ENCODE results near the gene SMTN. TPM values are rescaled to one million over a fixed set of nuclear protein-coding genes. Genes with fewer than 3 reads are reported as not detected.
"Not testable (repeated sequence)": the region's sequence is repeated elsewhere in the genome, so short reads cannot be mapped to it uniquely, and the experiment has no call there.

SMTN gene
- total and polyA plus RNA-seq, 8 donors, result 51.5 to 607 (median 275) TPM

GRCh38 chr22:31068970-31069369 is 12.1 kb upstream of the SMTN start:
- Histone ChIP-seq H3K4me3 (no peak overlapping the region), H3K27ac (no peak overlapping the region), H3K36me3 (no peaks in the 10 kb centered on the region), H3K27me3 (no peaks in the 10 kb centered on the region), H3K9me3 (no peaks in the 10 kb centered on the region), H3K4me1 (no peaks in the 10 kb centered on the region)
- intact Hi-C loops (cut with DNase I; ENCODE audit: low total_unique reads), result no loop called here
- DNase-seq, result no peak
- TF ChIP-seq POLR2AphosphoS5 (IDR thresholded peaks at IDR 0.05) (no peak), EP300 (IDR thresholded peaks at IDR 0.05) (no peak), POLR2A (IDR thresholded peaks at IDR 0.05) (no peak)
- TF ChIP-seq, protein P1, sequence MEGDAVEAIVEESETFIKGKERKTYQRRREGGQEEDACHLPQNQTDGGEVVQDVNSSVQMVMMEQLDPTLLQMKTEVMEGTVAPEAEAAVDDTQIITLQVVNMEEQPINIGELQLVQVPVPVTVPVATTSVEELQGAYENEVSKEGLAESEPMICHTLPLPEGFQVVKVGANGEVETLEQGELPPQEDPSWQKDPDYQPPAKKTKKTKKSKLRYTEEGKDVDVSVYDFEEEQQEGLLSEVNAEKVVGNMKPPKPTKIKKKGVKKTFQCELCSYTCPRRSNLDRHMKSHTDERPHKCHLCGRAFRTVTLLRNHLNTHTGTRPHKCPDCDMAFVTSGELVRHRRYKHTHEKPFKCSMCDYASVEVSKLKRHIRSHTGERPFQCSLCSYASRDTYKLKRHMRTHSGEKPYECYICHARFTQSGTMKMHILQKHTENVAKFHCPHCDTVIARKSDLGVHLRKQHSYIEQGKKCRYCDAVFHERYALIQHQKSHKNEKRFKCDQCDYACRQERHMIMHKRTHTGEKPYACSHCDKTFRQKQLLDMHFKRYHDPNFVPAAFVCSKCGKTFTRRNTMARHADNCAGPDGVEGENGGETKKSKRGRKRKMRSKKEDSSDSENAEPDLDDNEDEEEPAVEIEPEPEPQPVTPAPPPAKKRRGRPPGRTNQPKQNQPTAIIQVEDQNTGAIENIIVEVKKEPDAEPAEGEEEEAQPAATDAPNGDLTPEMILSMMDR (IDR thresholded peaks at IDR 0.05), result no peak
- WGBS, 5 donors, result 66 to 74% (median 73%) methylated on average over 11 of the region's 11 CpGs

DNA sequence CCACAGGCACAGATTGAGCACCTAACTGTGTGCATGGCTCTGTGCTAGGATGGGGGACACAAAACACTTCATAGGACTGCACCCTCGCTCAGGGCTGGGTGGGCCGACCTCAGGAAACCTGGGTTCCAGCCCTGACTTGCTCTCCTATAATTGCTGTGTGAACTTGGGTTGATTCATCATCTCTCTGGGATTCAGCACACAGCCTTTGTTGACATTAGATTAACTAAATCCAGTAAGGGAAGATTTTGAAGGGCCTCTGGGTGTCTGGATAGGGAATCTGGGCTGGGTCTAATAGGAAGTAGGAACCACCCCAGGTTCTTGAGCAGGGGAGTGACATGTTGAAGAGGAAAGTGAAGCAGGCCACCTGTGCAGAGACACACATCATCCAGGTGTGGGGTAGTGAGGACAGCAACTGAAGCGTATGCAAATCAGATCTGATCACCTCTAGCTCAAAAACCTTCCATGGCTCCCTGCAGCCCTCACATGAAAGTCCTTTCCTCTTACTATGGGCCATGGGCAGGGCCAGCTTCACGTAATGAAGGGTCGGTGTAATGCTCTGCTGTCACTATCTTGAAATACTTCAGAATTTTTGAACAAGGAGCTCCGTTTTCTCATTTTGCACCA is 11.3 kb upstream of the SMTN start:
- 70 to 91% (median 82%) methylated on average over 6 of the region's 6 CpGs for WGBS, 5 donors
- H3K27me3 ChIP-seq; H3K4me3 ChIP-seq; intact Hi-C loops (cut with DNase I; ENCODE audit: low total_unique reads); H3K4me1 ChIP-seq; DNase-seq; H3K9me3 ChIP-seq; H3K27ac ChIP-seq; H3K36me3 ChIP-seq: not testable (repeated sequence)

- H3K27me3 ChIP-seq; H3K4me3 ChIP-seq; H3K9me3 ChIP-seq; H3K27ac ChIP-seq; H3K4me1 ChIP-seq; DNase-seq; H3K36me3 ChIP-seq; intact Hi-C loops (cut with DNase I; ENCODE audit: low total_unique reads): not testable (repeated sequence)
- WGBS, 5 donors, result 78 to 82% (median 80%) methylated on average over 9 of the region's 9 CpGs
Measured at GRCh38 chr22:31073125-31073524, 8.0 kb upstream of the SMTN start.

- H3K4me1 ChIP-seq; H3K36me3 ChIP-seq; H3K9me3 ChIP-seq; H3K27me3 ChIP-seq; H3K4me3 ChIP-seq; H3K27ac ChIP-seq; intact Hi-C loops (cut with DNase I; ENCODE audit: low total_unique reads); DNase-seq: not testable (repeated sequence)
- 71 to 91% (median 87%) methylated on average over 4 to 5 of the region's 5 CpGs for WGBS, 5 donors
Measured at GRCh38 chr22:31073545-31074145, 7.5 kb upstream of the SMTN start.

- H3K4me3 ChIP-seq, result no peak overlapping the region
- TF ChIP-seq, protein P1 (IDR thresholded peaks at IDR 0.05), result no peak
- peak in 2 of 3 donors; percentile 12 to 27 for TF ChIP-seq POLR2AphosphoS5 (IDR thresholded peaks at IDR 0.05)
- no peaks in the 10 kb centered on the region for H3K9me3 ChIP-seq
- no peaks in the 10 kb centered on the region for H3K36me3 ChIP-seq
- peak overlapping the region; percentile 63 to 84 (median 80) for H3K27ac ChIP-seq
- peaks cover 5 to 27% (median 18%) of the 10 kb centered on the region in 4 donors for H3K4me1 ChIP-seq
- no peaks in the 10 kb centered on the region for H3K27me3 ChIP-seq
- intact Hi-C loops (cut with DNase I; ENCODE audit: low total_unique reads), result no loop called here
- DNase-seq, result peak; percentile 50 to 94
- 48 to 68% (median 57%) methylated on average over 14 to 15 of the region's 15 CpGs for WGBS, 5 donors
Measured at GRCh38 chr22:31075961-31076360, 5.2 kb upstream of the SMTN start.

DNA sequence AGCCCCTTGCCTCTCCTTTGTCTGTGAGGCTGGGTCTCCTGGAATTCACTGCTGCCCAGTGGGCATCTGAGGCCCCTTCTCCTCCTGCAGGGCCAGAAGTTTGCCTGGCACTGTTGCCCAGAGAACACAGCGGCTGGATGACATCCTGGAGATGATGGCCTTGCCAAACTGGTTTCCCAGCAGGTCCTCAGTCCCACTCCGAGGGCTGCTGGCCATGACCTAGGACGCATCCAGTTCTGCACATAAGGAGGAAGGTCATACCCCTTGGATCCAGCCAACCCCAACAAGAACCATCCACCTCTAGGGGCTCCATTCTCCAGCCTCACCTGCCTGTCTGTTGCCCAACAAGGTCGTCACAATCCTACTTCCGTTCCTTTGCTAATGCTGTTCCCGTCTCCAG is 3.4 kb upstream of the SMTN start:
- TF ChIP-seq POLR2A (IDR thresholded peaks at IDR 0.05), result no peak
- no peak for TF ChIP-seq EP300 (IDR thresholded peaks at IDR 0.05)
- TF ChIP-seq, protein P1 (IDR thresholded peaks at IDR 0.05), result no peak
- TF ChIP-seq POLR2AphosphoS5 (IDR thresholded peaks at IDR 0.05), result no peak
- intact Hi-C loops (cut with DNase I; ENCODE audit: low total_unique reads), result no loop called here
- 86 to 92% (median 90%) methylated on average over 6 of the region's 6 CpGs for WGBS, 5 donors
- Histone ChIP-seq H3K4me1 (peaks cover 11 to 41% (median 31%) of the 10 kb centered on the region in 4 donors), H3K27me3 (no peaks in the 10 kb centered on the region), H3K27ac (peak overlapping the region in 1 of 5 donors; percentile 96), H3K36me3 (no peaks in the 10 kb centered on the region), H3K9me3 (no peaks in the 10 kb centered on the region), H3K4me3 (no peak overlapping the region)
- no peak for DNase-seq

GRCh38 chr22:31078389-31078788 is 2.7 kb upstream of the SMTN start:
- H3K27me3 ChIP-seq; intact Hi-C loops (cut with DNase I; ENCODE audit: low total_unique reads); H3K36me3 ChIP-seq; H3K9me3 ChIP-seq; H3K4me3 ChIP-seq: not testable (repeated sequence)
- Histone ChIP-seq H3K27ac (peak overlapping the region in 3 of 5 donors; percentile 52 to 96 (median 95)), H3K4me1 (peaks cover 18 to 48% (median 38%) of the 10 kb centered on the region in 4 donors)
- 78 to 95% (median 88%) methylated on average over 2 of the region's 2 CpGs for WGBS, 5 donors
- peak in 1 of 2 donors; percentile 49 for DNase-seq
